Left ventricle myocardium superior (tissue), 1 donor: ENCODE measurements around the gene SLC16A1. TPM values are rescaled to one million over a fixed set of nuclear protein-coding genes. Genes with fewer than 3 reads are reported as not detected.
"Not testable (repeated sequence)": the region's sequence is repeated elsewhere in the genome, so short reads cannot be mapped to it uniquely, and the experiment has no call there.

Experiments used
- ATAC-seq: fragments of 200-7000 bp; cut with Tn5 transposase; one replicate; pipeline ENCODE4 v1.9.1; 2020; ENCODE audit warnings: mild to moderate bottlenecking, moderate library complexity
- DNase-seq: peaks from one replicate; pipeline ENCODE4 v3.0.0-alpha.2; 2020
- intact Hi-C: fragments of 100-400 bp; cut with micrococcal nuclease; formaldehyde crosslinking; loops from one replicate; pipeline ENCODE4 v1.11.0; 2022
- long read RNA-seq: library from polyadenylated mRNA; unstranded; transcript quantifications from one replicate; pipeline ENCODE4 v2.0.0, GENCODE V29; 2021
- total RNA-seq: library from RNA; stranded (reverse); fragmentation: NEBNext Ultra II Directional; extraction: Animal tissue kit (Norgen Biotek cat#: 25700); gene quantifications from one replicate; pipeline ENCODE4 v1.2.1, GENCODE V29; 2021
- donor health status: DM: no; HTN: yes; CAD: no; lungs with severe emphysema.

The SLC16A1 gene, protein sequence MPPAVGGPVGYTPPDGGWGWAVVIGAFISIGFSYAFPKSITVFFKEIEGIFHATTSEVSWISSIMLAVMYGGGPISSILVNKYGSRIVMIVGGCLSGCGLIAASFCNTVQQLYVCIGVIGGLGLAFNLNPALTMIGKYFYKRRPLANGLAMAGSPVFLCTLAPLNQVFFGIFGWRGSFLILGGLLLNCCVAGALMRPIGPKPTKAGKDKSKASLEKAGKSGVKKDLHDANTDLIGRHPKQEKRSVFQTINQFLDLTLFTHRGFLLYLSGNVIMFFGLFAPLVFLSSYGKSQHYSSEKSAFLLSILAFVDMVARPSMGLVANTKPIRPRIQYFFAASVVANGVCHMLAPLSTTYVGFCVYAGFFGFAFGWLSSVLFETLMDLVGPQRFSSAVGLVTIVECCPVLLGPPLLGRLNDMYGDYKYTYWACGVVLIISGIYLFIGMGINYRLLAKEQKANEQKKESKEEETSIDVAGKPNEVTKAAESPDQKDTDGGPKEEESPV
- total RNA-seq, result 123 TPM
- long read RNA-seq, full-length matches to known transcripts, result 40 of 89 reads
- long read RNA-seq, partial matches to known transcripts, result 38 of 89 reads
- long read RNA-seq, other reads (novel, unspliced or antisense), result 11 of 89 reads

DNA sequence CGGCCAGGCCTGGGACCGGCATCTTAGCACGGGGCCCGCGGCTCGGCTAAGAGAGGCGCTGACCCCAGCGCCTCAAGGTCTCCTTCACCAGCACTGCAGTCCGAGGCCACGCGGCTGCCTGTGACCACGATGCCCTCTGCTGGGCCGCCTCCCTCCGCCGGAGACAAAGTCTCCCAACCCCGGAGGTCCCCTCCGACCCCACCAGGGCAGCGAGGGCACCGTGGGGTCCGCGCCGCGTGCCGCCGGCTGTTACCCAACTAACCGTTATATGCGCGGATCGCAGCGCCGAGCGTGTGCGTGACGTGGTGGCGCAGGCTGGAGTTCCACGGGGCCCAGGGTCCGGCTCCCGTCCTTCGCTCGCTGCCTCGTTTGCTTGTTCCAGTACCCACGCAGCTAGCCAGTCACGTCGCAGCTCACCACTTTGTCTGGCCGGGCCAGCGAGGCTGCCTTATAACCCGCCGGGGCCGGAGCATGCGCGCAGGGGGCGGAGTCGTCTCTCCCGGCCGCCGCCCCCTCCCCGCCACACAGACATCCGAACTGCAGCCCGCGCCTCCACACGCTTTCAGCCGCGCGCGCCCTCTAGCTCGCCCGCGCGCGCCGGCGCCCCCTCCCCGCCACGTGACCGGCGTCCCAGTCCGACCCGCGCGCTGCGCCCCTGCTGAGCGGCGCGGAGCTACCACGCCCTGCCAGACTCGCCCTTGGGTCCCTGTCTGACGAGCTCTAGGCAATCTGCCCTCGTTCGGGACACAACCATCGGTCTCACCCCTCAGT lies at the start of gene SLC16A1:
Gene SLC16A1, minus strand, starts transcription at position 424 of the 771 bp plus-strand sequence. CDS start 26,888 bp downstream, outside the sequence.
- intact Hi-C loops, result loop anchor here (10.0 kb wide), 1 partner anchor 51 kb away; no protein-coding TSS in a partner anchor
- ATAC-seq (peak; percentile 96), DNase-seq (peak; percentile 97)

DNA sequence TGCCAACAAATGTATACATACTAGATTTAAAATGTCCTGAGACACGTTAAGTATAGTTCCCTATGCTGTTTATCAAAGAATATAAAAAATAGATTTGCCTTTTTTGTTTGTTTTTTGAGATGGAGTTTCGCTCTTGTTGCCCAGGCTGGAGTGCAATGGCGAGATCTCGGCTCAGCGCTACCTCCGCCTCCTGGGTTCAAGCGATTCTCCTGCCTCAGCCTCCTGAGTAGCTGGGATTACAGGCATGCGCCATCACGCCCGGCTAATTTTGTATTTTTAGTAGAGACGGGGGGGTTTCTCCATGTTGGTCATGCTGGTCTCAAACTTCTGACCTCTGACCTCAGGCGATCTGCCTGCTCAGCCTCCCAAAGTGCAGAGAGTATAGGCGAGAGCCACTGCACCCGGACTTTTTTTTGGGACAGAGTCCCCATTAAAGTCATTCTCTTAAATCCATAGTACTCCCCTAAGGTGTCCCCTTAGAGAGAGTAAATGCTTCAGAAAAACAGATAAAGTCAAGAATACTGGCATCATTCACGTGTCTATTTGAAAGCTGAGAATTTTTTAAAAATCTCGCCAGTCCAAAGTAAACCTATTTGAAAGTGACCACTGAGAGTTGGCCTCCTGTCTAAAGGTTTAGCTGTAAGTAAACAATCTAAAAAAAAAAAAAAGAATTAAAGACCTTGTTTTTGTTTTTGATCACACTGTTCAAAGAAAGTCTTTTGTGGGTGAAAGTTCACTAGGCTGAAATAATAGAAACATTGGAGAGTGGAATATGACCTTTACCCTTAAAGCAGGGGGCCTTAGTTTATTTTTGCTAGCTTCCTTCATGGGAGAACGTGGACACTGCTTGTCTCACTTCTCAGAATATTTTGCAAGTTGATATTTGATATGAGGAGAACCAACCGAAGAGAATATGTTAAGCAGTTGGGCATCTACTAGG lies 48.0 kb upstream of the SLC16A1 start:
- no peak for DNase-seq
- intact Hi-C loops, result no loop called here
- ATAC-seq, result no peak

DNA sequence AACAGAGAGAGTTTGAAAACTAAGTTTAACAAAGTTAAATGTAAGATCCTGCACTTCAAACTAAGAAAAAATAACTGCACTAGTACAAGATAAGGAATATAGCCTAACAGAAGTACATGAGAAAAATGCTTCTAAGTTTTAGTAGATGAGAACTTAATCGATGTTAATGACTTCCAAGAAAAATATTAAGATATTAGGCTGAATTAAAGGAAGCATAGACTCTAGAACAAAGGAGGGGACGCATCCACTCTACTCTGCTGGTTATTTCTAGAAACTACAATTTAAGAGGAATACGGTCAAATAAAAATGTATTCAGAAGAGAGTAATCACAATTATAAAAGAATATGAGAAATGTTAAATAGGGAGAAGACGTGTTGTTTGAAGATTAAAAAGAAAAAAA lies 46.3 kb upstream of the SLC16A1 start:
- intact Hi-C loops, result no loop called here
- ATAC-seq (no peak), DNase-seq (no peak)

DNA sequence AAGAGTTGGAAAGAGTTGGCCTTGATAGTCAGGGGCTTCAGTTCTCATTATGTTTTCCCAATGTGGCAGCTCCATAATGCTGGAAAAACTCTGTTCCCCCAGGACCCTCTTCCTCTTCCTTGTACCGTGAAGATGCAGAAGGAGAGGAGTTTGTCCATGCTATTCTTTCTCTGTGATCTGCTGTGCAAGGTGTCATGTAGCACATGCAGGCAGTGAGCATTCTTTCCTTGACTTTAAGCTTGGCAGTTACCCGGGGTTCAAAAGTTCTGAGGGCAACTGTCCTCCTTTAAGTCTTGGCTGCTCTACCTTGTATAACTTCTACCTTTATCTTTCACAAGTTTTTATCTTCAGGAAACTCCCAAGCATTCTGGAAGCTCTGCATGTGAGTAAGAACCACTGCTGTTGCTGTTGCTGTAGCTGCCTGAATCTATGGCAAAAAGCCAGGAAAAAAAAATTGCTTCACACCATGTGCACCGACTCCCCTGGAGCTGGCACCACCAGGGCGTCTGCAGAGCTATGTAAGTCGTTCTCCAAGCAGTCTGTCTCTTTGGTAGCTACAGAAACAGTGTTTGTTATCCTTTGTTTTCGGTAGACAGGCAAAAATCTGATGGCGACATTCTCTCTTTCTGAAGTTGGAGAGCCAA lies 42.7 kb upstream of the SLC16A1 start:
- DNase-seq, result peak; percentile 69
- intact Hi-C loops, result no loop called here
- peak; percentile 86 for ATAC-seq

DNA sequence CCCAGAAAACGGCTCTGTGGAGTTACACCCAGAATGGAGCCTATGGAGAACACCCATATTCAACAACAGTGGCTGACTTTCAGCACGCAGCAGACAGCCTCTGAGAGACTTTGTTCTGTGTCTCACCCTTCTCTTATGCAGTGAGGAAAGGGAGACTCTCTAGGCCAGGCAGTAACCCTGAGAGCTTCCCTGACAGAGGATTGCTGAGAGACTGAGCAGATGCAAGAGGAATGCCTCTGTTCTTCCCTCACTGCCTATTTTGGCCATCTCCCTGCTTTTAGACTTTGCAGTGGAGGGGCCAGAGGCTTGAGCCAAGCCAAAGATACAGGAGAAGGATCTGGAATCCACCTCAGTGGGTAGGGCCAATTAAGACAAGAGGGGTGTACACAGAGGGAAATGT lies 41.8 kb upstream of the SLC16A1 start:
- DNase-seq, result no peak
- ATAC-seq, result peak; percentile 70
- intact Hi-C loops, result no loop called here

DNA sequence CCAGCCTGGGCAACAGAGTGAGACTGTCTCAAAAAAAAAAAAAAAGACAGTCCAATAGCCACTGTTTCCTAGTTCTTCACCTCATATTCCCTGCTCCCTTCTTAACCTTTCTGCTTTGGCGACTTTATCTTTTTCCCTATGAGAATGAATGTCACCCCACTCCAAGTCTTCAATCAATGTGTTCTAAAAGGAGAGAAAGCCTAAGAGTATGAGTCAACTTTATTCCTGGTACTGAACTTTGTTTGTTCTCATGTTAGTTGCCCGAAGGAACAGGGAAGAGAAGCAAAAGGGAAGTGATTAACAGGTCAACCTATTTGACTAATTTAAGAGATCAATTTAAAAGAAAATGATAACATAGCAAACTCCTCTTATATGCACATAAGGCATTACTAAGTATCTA lies 39.9 kb upstream of the SLC16A1 start:
- intact Hi-C loops, result no loop called here
- peak; percentile 30 for ATAC-seq

DNA sequence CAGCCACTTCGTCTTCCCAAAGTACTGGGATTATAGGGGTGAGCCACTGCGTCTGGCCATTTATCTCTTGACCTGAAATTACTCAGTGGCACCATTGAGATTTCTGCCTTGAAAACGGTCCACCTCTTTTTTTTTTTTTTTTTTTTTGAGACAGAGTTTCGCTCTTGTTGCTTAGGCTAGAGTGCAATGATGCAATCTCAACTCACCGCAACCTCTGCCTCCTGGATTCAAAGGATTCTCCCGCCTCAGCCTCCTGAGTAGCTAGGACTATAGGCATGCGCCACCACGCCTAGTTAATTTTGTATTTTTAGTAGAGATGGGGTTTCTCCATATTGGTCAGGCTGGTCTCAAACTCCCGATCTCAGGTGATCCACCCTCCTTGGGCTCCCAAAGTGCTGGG lies 39.0 kb upstream of the SLC16A1 start:
- DNase-seq, ATAC-seq, intact Hi-C loops: not testable (repeated sequence)

More for the DNA sequence above, 39.9 kb upstream of the SLC16A1 start:
- DNase-seq, result no peak

DNA sequence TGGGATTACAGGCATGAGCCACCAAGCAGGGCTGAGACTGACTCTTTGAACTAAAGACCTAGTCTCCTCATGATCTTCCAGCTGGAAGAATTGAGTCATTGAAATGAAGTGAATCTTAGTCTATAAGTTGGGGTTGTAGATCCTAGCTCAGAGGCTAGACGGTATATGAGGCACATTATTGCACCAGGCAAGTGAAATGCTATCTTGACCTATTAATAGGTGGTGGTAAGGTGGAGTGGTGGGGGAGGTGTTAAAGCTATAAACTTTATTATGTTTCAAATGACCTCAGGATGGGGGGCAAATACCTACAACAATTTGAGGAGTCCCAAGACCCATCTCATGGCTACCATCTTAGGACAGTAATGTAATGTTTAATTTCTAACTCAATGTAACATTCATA lies 36.8 kb upstream of the SLC16A1 start:
- intact Hi-C loops, result no loop called here
- DNase-seq (no peak), ATAC-seq (peak; percentile 66)

DNA sequence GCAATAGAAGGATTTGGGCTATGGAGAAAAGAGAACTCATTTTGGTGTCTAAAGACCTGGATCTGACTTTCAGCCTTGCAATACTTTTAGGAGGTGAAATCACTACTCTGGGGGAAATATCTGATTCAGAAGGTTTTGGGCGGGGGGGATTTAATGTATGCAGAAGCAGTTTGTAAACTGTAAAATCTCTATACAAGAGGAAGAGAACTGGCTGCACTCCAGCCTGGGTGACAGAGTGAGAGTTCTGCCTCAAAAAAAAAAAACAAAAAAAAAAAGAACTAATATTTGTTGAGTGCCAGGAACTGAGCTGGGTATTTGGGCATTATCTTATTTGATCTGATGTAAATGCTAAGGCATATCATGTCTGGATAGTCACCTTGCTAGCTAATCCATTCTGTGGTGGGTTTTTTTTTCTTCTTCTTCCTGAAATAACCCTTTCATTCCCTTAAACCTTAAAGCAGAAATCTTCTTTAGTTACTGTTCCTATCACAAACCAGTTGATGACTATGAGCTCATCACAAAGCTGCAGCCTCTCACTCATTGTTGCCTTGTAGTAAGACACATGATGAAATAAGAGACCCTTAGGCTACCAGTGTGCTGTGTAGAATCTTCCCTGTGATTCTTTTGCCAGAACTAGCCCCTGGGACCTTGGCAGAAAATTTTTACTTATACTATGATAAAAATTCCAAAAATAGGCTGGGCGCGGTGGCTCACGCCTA lies 35.6 kb upstream of the SLC16A1 start:
- ATAC-seq (no peak), DNase-seq (no peak)
- intact Hi-C loops, result no loop called here

DNA sequence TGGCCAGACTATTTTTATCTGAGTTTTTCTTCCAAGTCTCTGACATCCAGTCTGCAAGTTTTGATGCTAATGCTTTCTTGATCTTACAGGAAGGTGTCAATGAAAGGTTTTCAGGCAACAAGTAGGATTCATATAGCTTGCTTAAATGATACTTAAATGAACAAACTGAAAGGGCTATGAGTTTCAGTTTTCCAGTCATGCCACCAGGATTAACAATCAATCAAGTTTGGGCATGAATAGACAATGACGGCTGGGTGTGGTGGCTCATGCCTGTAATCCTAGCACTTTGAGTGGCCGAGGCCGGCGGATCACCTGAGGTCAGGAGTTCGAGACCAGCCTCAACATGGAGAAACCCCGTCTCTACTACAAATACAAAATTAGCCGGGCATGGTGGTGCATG lies 34.3 kb upstream of the SLC16A1 start:
- ATAC-seq (no peak), DNase-seq (no peak)
- intact Hi-C loops, result no loop called here

DNA sequence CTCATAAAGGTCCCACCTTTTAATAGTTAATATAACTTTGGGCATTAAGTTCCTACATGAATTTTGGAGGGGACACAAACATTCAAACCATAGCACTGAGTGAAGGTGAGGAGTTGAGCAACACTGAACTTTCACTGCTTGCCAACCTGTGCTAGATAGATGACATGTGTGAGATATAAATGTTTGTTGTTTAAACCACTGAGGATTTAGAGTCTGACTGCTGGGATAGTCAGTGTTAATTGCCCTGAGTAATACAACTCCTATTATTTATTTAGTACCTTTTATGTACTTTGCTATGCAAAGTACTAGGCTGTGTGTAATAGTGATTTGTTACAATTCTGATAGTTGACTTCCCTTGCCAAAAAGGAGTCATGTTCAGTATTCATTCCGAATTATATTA lies 32.4 kb upstream of the SLC16A1 start:
- peak; percentile 42 for ATAC-seq
- intact Hi-C loops, result no loop called here
- DNase-seq, result no peak

DNA sequence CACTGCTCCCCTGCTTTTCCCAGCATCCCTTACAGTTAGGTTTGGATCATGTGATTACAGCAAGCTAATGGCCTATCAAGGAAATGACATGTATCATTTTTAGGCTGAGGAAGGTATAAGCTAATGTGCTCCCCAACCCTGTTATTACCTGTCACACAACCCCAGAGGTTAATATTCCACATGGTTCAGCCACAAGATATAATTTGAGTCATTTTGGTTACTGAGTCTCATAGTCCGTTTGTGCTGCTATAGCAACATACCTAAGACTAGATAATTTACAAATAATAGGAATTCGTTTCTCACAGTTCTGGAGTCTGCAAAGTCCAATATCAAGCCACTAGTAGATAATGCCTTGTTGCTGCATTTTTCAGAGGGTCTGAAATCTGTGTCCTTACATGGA lies 29.1 kb upstream of the SLC16A1 start:
- intact Hi-C loops, result no loop called here
- no peak for ATAC-seq

DNA sequence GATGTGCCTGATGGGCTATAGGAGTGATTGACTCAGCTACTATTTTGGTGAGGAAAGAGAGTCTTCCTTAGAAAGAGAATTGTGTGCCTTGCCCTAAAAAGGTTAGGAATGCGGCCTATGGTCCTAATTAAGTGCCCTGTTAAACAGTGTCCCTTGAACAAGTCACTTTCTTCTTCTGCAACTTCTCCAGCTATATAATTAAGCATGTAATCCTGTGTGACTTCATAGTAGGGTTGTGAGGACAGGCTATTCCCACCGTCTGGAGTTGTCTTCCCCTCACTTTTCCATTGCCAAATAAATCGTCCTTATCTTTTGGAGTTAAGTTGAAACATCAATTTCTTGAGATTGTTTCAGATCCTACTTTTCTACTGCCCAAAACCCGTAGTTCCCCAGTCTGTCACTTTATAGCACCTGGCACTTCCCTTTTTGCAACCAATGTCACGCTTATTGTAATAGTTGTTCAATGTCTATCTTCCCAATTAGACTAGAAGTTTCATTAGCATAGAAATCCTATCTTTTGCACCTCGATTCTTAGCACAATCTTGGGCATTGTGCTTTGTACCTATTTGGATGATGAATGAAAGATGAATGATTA lies 27.6 kb upstream of the SLC16A1 start:
- DNase-seq (no peak), ATAC-seq (peak; percentile 26)
- intact Hi-C loops, result no loop called here

More for the DNA sequence above, 29.1 kb upstream of the SLC16A1 start:
- no peak for DNase-seq

DNA sequence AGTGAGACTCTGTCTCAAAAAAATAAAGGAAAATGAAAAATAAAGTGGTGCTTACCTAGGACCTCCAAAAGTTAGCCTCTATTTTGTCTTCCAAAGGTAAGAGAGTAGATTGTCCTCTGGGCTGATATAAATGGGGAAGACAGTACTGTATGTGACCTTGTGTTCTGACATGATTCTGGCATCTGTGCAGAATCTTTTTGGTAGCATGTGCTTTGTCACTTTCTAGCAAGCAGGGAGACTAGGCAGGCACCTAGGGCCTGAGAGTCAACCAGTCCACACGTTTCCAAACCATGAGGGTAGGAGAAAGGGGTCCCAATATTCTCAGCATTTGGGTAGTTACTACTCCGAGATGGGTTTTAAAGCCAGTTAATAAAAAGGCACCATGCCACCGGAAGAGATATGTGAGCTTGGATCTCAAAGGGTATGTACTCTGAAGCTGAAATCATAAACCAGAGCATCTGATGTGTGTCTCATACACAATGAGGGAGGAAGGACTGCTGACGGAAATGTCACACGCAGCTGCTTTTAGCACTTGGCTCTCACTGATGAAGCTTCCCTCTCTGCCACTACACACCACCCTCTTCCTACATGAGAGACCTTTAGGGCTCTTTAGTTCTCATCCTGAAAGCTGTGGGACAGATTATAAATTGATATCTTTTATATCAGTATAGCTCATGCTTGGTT lies 27.0 kb upstream of the SLC16A1 start:
- ATAC-seq (peak; percentile 95), DNase-seq (no peak)
- intact Hi-C loops, result no loop called here

DNA sequence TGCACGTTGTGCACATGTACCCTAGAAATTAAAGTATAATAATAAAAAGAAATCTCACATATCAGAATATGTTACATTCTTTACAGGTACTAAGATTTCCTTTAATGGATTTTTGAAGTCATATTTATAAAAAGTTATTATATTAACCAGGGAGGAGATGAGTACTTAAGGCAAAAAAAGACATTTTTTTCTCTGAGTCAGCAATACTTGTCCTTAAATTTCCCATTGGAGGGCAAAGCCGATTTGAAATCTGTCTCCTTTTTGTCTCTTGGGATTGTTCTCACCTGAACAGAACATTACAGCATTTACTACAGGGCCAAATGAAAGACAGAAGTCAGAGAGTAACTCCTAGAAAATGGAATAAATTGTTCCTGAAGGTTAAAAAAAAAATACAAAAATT lies 26.3 kb upstream of the SLC16A1 start:
- DNase-seq, result no peak
- intact Hi-C loops, result no loop called here

DNA sequence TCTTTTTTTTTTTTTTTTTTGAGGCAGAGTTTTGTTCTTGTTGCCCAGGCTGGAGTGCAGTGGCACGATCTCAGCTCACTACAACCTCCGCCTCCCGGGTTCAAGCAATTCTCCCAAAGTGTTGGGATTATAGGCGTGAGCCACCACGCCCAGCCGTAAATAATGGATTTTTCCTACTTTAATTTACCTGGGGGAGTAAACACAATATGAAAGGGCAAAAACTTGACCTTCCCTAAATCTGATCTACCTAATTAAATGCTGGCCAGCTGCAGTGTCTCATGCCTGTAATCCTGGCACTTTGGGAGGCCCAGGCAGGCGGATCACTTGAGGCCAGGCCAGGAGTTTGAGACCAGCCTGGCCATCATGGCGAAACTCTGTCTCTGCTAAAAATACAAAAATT lies 25.8 kb upstream of the SLC16A1 start:
- ATAC-seq, intact Hi-C loops, DNase-seq: not testable (repeated sequence)

More for the DNA sequence above, 26.3 kb upstream of the SLC16A1 start:
- ATAC-seq, result no peak

DNA sequence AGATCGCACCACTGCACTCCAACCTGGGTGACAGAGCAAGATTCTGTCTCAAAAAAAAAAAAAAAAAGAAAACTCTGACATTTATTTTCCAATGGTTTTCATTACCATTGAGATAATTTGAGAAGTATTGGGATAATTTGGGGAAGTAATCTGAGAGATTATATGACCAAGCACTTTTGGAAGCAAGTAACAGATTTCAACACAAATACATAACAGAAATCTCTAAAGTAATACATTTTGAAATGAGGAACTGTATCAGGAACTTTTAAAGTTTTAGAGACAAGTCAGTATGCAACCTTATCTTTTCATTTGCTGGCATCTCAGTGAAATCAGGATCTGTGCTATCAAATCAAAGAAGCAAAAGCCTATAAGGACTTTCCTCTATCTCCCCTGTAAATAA lies 25.4 kb upstream of the SLC16A1 start:
- DNase-seq, result no peak
- no peak for ATAC-seq
- intact Hi-C loops, result no loop called here
